ENCODE results near the gene SLC9B2. TPM values are rescaled to one million over a fixed set of nuclear protein-coding genes. Genes with fewer than 3 reads are reported as not detected.

Gene SLC9B2
- total RNA-seq, 2 experiments from 2014 or later, result 26.5 to 36.5 TPM

GRCh38 chr4:103030791-103031190, 45.8 kb downstream of the SLC9B2 start:
- Histone ChIP-seq H3K9me2 (ENCODE audit: insufficient read depth, low read length) (no peaks in the 10 kb centered on the region), H3K4me1 (ENCODE audit: insufficient read depth, low read length, poor library complexity, severe bottlenecking) (no peaks in the 10 kb centered on the region), H4K20me1 (ENCODE audit: insufficient read depth, low read length) (no peaks in the 10 kb centered on the region), H3K36me3 (ENCODE audit: insufficient read depth, low read length) (peaks cover 39% of the 10 kb centered on the region), H2AFZ (ENCODE audit: low read length) (no peak overlapping the region), H3K9me3 (ENCODE audit: low read length) (no peaks in the 10 kb centered on the region), H3K27ac (ENCODE audit: low read depth, low read length, poor library complexity, severe bottlenecking) (no peak overlapping the region), H3K79me2 (ENCODE audit: insufficient read depth, low read depth, low read length) (no peaks in the 10 kb centered on the region), H3K4me2 (ENCODE audit: low read length) (no peak overlapping the region), H3K4me3 (ENCODE audit: low read depth, low read length, poor library complexity, severe bottlenecking) (no peak overlapping the region)
- BruUV-seq (replicated peaks), result no TSS peak
- ChIA-PET POLR2A (interaction anchor here (1.1 kb wide), 1 partner anchor 12 kb away, joined by 3 read pairs; no protein-coding TSS in a partner anchor), CTCF (ENCODE audit: unreplicated experiment) (no interaction called here)
- intact Hi-C loops (cut with micrococcal nuclease; ENCODE audit: unreplicated experiment), result no loop called here
- no peak for TF ChIP-seq EZH2phosphoT487 (IDR thresholded peaks at IDR 0.05; ENCODE audit: borderline replicate concordance, low read depth, low read length)
- TF ChIP-seq CTCF (conservative IDR thresholded peaks at IDR 0.05; ENCODE audit: low read length), result no peak
- no peak for DNase-seq (ENCODE audit: low spot score)

GRCh38 chr4:103029300-103029699, 47.3 kb downstream of the SLC9B2 start:
- CTCF ChIA-PET (ENCODE audit: unreplicated experiment), result no interaction called here
- no peaks in the 10 kb centered on the region for H3K4me1 ChIP-seq (ENCODE audit: insufficient read depth, low read length, poor library complexity, severe bottlenecking)
- H3K27ac ChIP-seq (ENCODE audit: low read depth, low read length, poor library complexity, severe bottlenecking), result no peak overlapping the region
- TF ChIP-seq EZH2phosphoT487 (IDR thresholded peaks at IDR 0.05; ENCODE audit: borderline replicate concordance, low read depth, low read length), result no peak
- no peak for TF ChIP-seq CTCF (conservative IDR thresholded peaks at IDR 0.05; ENCODE audit: low read length)
- no peak overlapping the region for H3K4me2 ChIP-seq (ENCODE audit: low read length)
- no peak overlapping the region for H3K4me3 ChIP-seq (ENCODE audit: low read depth, low read length, poor library complexity, severe bottlenecking)
- no peaks in the 10 kb centered on the region for H4K20me1 ChIP-seq (ENCODE audit: insufficient read depth, low read length)
- no peak overlapping the region for H2AFZ ChIP-seq (ENCODE audit: low read length)
- H3K79me2 ChIP-seq (ENCODE audit: insufficient read depth, low read depth, low read length), result no peaks in the 10 kb centered on the region
- intact Hi-C loops (cut with micrococcal nuclease; ENCODE audit: unreplicated experiment), result no loop called here
- no TSS peak for BruUV-seq (replicated peaks)
- H3K9me3 ChIP-seq (ENCODE audit: low read length), result no peaks in the 10 kb centered on the region
- POLR2A ChIA-PET, result interaction anchor here (0.6 to 1.2 kb wide), 6 partner anchors 8 to 422 kb away, joined by 3 read pairs; no protein-coding TSS in a partner anchor
- H3K9me2 ChIP-seq (ENCODE audit: insufficient read depth, low read length), result no peaks in the 10 kb centered on the region
- DNase-seq (ENCODE audit: low spot score), result no peak
- peaks cover 47% of the 10 kb centered on the region for H3K36me3 ChIP-seq (ENCODE audit: insufficient read depth, low read length)

- H3K79me2 ChIP-seq (ENCODE audit: insufficient read depth, low read depth, low read length), result no peaks in the 10 kb centered on the region
- intact Hi-C loops (cut with micrococcal nuclease; ENCODE audit: unreplicated experiment), result no loop called here
- no peaks in the 10 kb centered on the region for H3K9me3 ChIP-seq (ENCODE audit: low read length)
- no peak overlapping the region for H2AFZ ChIP-seq (ENCODE audit: low read length)
- H3K9me2 ChIP-seq (ENCODE audit: insufficient read depth, low read length), result no peaks in the 10 kb centered on the region
- CTCF ChIA-PET (ENCODE audit: unreplicated experiment), result no interaction called here
- no peak overlapping the region for H3K4me2 ChIP-seq (ENCODE audit: low read length)
- POLR2A ChIA-PET, result no interaction called here
- no peak overlapping the region for H3K4me3 ChIP-seq (ENCODE audit: low read depth, low read length, poor library complexity, severe bottlenecking)
- no TSS peak for BruUV-seq (replicated peaks)
- peaks cover 47% of the 10 kb centered on the region for H3K36me3 ChIP-seq (ENCODE audit: insufficient read depth, low read length)
- H4K20me1 ChIP-seq (ENCODE audit: insufficient read depth, low read length), result no peaks in the 10 kb centered on the region
- H3K27ac ChIP-seq (ENCODE audit: low read depth, low read length, poor library complexity, severe bottlenecking), result no peak overlapping the region
- TF ChIP-seq CTCF (conservative IDR thresholded peaks at IDR 0.05; ENCODE audit: low read length) (no peak), EZH2phosphoT487 (IDR thresholded peaks at IDR 0.05; ENCODE audit: borderline replicate concordance, low read depth, low read length) (no peak)
- no peak for DNase-seq (ENCODE audit: low spot score)
- H3K4me1 ChIP-seq (ENCODE audit: insufficient read depth, low read length, poor library complexity, severe bottlenecking), result no peaks in the 10 kb centered on the region
Observed at GRCh38 chr4:103026868-103027267, 49.7 kb downstream of the SLC9B2 start.

Measured in OCI-LY7 (cell line).